Measurements from ENCODE around the gene SERP2.

Gene SERP2

GRCh38 chr13:44331912-44332851, 41.4 kb upstream of the SERP2 start (continued):
- TF ChIP-seq, protein P1, sequence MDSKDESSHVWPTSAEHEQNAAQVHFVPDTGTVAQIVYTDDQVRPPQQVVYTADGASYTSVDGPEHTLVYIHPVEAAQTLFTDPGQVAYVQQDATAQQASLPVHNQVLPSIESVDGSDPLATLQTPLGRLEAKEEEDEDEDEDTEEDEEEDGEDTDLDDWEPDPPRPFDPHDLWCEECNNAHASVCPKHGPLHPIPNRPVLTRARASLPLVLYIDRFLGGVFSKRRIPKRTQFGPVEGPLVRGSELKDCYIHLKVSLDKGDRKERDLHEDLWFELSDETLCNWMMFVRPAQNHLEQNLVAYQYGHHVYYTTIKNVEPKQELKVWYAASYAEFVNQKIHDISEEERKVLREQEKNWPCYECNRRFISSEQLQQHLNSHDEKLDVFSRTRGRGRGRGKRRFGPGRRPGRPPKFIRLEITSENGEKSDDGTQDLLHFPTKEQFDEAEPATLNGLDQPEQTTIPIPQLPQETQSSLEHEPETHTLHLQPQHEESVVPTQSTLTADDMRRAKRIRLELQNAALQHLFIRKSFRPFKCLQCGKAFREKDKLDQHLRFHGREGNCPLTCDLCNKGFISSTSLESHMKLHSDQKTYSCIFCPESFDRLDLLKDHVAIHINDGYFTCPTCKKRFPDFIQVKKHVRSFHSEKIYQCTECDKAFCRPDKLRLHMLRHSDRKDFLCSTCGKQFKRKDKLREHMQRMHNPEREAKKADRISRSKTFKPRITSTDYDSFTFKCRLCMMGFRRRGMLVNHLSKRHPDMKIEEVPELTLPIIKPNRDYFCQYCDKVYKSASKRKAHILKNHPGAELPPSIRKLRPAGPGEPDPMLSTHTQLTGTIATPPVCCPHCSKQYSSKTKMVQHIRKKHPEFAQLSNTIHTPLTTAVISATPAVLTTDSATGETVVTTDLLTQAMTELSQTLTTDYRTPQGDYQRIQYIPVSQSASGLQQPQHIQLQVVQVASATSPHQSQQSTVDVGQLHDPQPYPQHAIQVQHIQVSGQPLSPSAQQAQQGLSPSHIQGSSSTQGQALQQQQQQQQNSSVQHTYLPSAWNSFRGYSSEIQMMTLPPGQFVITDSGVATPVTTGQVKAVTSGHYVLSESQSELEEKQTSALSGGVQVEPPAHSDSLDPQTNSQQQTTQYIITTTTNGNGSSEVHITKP (tag by site-specific recombination; IDR thresholded peaks at IDR 0.05), result peak; percentile 33
- TF ChIP-seq SCRT1 (tag by site-specific recombination; IDR thresholded peaks at IDR 0.05; ENCODE audit: borderline replicate concordance) (peak; percentile 44; the same call in 1 of the 2 replicates), ZSCAN23 (tag by site-specific recombination; IDR thresholded peaks at IDR 0.05) (no peak), ZBTB6 (tag by site-specific recombination; IDR thresholded peaks at IDR 0.05) (no peak), SETDB1 (IDR thresholded peaks at IDR 0.05; ENCODE audit: insufficient read length, low read length) (no peak), ZNF76 (tag by site-specific recombination; IDR thresholded peaks at IDR 0.05; ENCODE audit: borderline replicate concordance, low read depth) (no peak), ZIC2 (tag by site-specific recombination; IDR thresholded peaks at IDR 0.05) (peak; percentile 72), ZNF157 (tag by site-specific recombination; IDR thresholded peaks at IDR 0.05) (no peak), ZNF792 (tag by site-specific recombination; IDR thresholded peaks at IDR 0.05) (no peak), GLIS1 (tag by site-specific recombination; IDR thresholded peaks at IDR 0.05) (peak; percentile 80), ZNF660 (tag by site-specific recombination; IDR thresholded peaks at IDR 0.05) (peak; percentile 53; the same call in 1 of the 2 replicates), KLF10 (tag by site-specific recombination; IDR thresholded peaks at IDR 0.05) (no peak), ZNF16 (tag by site-specific recombination; IDR thresholded peaks at IDR 0.05; ENCODE audit: low read depth) (no peak)
- TF ChIP-seq, protein P2, sequence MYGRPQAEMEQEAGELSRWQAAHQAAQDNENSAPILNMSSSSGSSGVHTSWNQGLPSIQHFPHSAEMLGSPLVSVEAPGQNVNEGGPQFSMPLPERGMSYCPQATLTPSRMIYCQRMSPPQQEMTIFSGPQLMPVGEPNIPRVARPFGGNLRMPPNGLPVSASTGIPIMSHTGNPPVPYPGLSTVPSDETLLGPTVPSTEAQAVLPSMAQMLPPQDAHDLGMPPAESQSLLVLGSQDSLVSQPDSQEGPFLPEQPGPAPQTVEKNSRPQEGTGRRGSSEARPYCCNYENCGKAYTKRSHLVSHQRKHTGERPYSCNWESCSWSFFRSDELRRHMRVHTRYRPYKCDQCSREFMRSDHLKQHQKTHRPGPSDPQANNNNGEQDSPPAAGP (tag by site-specific recombination; IDR thresholded peaks at IDR 0.05), result no peak

DNA sequence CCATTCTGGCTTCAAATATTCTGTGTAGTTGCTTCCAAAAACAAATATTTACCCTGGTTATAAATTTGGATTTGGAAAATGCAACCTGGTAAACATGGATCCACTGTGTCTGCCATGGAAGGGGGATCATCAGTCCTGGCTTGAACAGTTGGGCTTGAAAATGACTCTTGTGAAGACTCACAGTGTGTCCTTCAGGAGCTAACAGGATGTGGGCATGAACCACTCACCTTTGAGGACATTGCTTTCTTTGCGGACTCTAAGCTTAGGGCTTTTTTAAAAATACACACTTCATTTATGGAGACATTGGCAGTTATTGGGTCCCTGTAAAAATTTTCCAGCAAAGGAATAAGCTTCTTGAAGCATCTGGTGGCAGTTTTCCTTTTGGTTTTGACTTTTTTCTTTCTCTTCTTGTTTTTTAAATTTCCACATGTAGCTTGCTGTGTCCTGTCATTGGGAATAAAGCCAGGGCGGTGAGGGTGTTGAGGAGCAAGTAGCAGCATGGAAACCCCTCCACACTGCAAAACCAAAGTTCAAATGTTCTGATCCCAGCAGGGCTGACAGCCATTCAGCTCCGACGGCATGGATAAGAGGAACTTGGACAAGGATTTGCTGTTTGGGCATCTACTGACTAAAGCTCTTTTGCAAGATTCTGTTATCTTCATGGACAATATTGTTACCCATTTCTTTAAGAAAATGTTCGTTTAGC, 39.5 kb upstream of the SERP2 start:
- Histone ChIP-seq H3K9me3 (ENCODE audit: control insufficient read depth, insufficient read depth, low read depth, low read length) (no peaks in the 10 kb centered on the region), H3K4me3 (ENCODE audit: low read depth, low read length) (no peak overlapping the region), H3K36me3 (ENCODE audit: control insufficient read depth in 2 of 2, insufficient read depth in 1 of 2, low read length in 2 of 2) (no peaks in the 10 kb centered on the region), H3K27ac (ENCODE audit: extremely low read depth, low read depth, low read length) (no peak overlapping the region), H3K4me1 (ENCODE audit: control insufficient read depth, insufficient read depth, low read length) (peaks cover 4% of the 10 kb centered on the region)
- ChIA-PET CTCF (no interaction called here), POLR2A (interaction anchor here (0.9 kb wide), 1 partner anchor 103 kb away, joined by 4 read pairs; no protein-coding TSS in a partner anchor)
- TF ChIP-seq REST (tag by site-specific recombination; IDR thresholded peaks at IDR 0.05), result no peak
- TF ChIP-seq ZNF501 (tag by site-specific recombination; IDR thresholded peaks at IDR 0.05), result no peak
- TF ChIP-seq ZNF449 (tag by site-specific recombination; IDR thresholded peaks at IDR 0.05), result no peak
- no peak for TF ChIP-seq ZNF514 (tag by site-specific recombination; IDR thresholded peaks at IDR 0.05)
- TF ChIP-seq ZNF132 (tag by site-specific recombination; IDR thresholded peaks at IDR 0.05; ENCODE audit: borderline replicate concordance), result no peak

Measured in HEK293 (cell line).